ENCODE measurements around the gene CLEC18A.
"Not testable (repeated sequence)": the region's sequence is repeated elsewhere in the genome, so short reads cannot be mapped to it uniquely, and the experiment has no call there.

Gene CLEC18A

DNA sequence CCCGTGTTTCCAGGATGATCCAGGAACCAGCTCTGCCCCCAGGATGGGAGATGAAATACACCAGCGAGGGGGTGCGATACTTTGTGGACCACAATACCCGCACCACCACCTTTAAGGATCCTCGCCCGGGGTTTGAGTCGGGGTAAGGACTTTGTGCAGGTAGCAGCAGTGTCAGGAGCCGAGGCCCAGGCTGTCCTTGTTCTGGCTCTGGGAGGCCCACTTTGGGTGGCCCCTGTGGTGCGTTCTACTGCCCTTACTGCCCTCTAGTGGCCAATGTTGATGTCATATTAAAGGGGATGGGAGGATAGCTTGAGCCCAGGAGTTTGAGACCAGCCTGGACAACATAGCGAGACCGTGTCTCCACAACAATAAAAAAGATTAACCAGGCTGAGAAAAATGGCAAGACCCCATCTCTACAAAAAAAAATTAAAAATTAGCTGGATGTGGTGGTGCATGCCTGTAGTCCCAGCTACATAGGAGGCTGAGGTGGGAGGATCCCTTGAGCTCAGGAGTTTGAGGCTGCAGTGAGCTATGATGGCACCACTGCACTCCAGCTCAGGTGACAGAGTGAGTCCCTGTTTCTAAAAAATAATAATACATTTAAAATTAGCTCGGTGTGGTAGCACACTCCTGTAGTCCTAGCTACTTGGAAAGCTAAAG lies 20.9 kb upstream of the CLEC18A start:
- DNase-seq (ENCODE audit: low spot score): peak; percentile 67

- no peak for DNase-seq (ENCODE audit: low spot score)
These were observed 19.5 kb upstream of the CLEC18A start for GRCh38 chr16:69931631-69932030.

DNA sequence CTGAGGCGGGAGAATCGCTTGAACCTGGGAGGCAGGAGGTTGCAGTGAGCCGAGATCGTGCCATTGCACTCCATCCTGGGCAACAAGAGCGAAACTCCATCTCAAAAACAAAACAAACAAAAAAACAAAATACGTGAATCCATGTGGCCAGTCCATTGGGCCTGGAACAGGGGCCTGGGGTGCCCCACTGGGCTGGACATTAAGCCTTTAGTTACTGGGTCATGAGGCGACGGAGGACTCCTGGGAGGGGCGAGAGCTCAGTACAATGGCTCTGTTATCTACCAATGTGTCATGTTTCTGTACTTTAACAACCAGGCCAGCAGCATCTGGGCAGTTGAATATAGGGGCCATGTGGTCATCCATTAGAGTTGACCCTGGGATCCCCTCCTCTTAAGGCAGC lies 18.9 kb upstream of the CLEC18A start:
- DNase-seq (ENCODE audit: low spot score): peak; percentile 91

DNA sequence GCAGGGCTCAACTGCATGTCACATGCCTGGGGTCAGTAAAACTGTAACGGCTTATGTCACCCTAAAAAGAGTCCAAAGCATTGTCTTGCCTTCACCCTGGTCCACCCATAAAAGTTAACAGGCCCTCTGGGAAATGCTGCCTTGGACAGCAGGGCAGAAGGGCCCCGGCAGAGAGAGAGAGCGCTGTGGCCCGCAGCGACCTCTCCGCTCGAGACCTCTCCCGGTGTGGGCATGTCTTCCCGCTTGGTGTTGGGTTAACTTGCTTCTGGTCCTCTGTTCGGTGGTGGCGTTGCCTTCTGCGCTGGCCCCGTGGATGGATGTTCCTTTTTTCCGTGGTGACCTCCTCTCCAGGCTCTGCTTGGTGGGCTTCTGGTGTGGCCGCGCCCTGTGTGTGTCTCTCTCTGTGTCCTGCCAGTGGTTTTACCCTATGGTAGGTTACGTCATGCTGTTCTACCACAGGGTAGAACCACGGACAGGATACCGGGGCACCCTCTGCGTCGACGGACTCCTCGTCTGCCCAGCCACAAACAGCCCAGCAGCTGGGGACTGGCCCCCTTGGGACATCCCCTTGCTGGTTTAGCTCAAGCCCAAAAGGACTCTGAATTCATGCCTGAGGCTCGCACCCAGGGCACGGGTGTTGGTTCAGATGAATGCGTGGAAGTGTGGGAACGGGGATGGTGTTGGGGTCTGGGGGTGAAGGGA lies 18.3 kb upstream of the CLEC18A start:
- no peak for DNase-seq (ENCODE audit: low spot score)

- DNase-seq (ENCODE audit: low spot score): no peak
These were observed 17.1 kb upstream of the CLEC18A start for GRCh38 chr16:69934044-69934443.

DNA sequence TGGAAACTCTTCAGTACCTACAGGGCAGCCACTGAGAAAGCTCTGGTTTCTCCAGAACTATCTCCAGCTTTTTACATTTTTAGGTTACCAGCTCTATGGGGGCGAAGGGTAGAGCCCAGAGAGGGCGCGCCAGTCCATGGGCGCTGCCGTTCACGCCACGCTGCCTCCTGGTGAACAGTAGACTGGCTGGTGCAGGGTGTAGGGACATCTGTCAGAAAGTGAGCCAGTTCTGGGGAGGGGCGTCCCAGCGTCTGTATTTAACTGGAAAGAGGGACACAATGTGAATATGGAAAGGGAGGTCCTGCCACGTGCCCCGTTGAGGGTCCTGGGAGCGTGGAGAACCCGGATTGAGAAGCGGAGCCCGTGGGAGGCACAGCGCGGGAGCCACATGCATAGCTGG lies 16.4 kb upstream of the CLEC18A start:
- no peak for DNase-seq (ENCODE audit: low spot score)

DNA sequence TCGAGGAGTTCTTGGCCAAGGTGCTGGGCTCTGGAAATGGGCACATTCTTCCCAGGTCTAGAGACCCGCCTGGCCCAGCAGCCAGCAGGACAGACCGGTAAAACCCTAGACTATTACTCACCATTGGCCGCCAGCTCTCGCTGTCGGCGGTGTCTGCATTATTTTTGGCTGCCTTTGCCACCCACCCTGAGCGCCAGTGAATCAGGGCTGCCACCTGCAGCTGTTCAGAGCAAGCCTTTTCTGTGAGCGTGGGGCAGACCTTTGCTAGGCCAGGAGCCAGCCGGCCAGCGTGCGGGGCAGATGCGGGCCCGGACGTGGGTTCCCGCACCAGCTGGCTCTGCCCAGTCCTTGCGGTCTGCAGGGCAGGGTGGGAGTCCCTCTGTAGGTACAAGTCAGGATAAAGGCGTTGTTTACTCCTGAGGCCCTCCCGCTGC lies 15.8 kb upstream of the CLEC18A start:
- DNase-seq (ENCODE audit: low spot score): no peak

DNA sequence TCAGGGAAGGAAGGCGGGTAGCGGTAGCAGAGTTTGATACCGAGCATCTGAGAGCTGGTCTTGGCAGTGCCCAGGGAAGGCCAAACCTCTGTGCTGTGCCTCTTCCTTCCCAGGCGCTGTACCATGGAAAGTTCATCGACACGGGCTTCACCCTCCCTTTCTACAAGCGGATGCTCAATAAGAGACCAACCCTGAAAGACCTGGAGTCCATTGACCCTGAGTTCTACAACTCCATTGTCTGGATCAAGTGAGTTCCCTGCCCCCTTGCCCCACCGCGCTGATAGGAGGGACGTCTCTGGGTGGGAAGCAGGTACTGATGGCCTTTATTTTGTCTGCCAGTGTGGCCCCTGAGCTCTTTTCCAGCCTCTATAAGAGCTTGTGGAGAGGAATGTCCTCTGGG lies 15.4 kb upstream of the CLEC18A start:
- DNase-seq (ENCODE audit: low spot score): no peak

- no peak for DNase-seq (ENCODE audit: low spot score)
These were observed 14.9 kb upstream of the CLEC18A start for GRCh38 chr16:69936252-69936651.

DNA sequence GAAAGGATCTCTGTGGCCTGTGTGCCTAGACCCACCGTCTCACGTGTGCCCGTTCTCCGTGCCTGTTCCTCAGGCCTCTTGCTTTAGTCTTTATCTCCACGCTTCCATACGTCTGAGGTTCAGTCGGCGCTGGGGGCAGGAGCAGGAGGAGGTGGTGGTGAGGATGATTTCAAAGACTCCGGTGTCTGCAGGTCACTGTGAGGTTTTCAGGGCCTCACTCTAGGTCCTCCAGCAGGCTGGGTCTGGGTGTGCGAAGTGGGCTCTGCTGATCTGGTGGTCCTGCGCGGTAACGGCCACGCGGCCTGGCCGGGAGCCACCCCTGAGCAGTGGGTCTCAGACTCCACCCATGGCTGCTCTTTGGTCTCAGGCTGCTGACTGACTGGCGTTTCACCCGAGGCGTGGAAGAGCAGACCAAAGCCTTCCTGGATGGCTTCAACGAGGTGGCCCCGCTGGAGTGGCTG lies 14.4 kb upstream of the CLEC18A start:
- no peak for DNase-seq (ENCODE audit: low spot score)

DNA sequence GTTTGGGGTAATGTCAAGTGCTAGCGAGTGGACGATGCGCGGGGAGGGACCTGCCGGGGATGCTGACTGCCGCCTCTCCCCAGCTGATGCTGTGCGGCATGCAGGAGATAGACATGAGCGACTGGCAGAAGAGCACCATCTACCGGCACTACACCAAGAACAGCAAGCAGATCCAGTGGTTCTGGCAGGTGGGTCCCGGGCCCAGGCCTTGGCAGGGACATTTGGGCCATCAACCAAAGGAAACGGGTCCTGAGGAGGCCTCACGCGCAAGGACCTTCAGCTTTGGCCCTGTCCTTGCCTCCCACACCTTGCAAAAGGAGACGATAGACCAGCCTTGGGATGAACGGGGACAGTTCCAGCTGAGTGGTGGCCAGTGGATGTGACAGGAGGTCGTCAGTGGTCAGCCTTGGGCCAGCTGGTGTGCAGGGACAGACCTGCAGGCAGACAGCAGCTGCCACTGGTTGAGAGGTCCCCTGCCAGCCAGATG lies 13.6 kb upstream of the CLEC18A start:
- peak; percentile 77 for DNase-seq (ENCODE audit: low spot score)

- no peak for DNase-seq (ENCODE audit: low spot score)
These were observed 11.9 kb upstream of the CLEC18A start for GRCh38 chr16:69938981-69939820.

GRCh38 chr16:69939821-69940585 lies 11.1 kb upstream of the CLEC18A start:
- no peak for DNase-seq (ENCODE audit: low spot score)

DNA sequence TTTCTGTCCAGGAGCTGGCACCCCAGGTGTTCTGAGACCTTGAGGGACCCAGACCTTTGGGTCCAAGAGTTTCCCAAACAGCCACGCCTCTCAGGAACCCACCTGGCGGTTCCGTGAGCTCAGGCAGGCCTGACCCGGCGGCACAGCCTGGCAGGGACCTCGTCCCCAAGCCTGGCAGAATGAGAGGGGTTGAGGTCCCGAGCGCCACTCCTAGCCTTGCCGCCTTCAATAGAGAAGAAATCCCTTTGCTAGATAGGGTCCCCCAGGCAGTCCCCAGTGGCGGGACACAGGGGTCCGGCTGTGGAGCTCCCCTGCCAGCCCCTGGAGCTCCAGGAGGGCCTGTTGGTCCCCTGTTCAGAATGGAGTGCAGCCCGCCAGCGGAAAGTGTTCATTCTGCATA lies 10.5 kb upstream of the CLEC18A start:
- DNase-seq (ENCODE audit: low spot score): no peak

GRCh38 chr16:69941251-69942098 lies 9.7 kb upstream of the CLEC18A start:
- no peak for DNase-seq (ENCODE audit: low spot score)

DNA sequence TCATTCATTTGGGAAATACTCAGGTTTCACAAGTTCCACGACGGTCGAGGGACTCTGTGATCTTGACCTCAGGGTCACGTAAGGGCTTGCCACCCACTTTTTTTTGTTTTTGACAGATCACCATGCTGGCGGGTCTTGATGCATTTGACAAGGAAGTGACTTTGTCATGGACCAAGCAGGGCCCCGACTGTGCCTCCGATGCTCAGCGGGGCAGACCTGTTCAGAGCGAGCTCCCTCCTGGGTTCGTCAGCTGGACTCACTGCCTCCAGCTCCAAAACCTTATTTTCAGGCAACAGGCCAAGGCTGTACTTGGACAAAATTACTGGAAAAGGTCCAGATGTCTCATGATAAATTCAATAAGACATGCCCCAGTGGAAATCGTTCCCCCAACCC lies 9.0 kb upstream of the CLEC18A start:
- DNase-seq (ENCODE audit: low spot score): no peak

DNA sequence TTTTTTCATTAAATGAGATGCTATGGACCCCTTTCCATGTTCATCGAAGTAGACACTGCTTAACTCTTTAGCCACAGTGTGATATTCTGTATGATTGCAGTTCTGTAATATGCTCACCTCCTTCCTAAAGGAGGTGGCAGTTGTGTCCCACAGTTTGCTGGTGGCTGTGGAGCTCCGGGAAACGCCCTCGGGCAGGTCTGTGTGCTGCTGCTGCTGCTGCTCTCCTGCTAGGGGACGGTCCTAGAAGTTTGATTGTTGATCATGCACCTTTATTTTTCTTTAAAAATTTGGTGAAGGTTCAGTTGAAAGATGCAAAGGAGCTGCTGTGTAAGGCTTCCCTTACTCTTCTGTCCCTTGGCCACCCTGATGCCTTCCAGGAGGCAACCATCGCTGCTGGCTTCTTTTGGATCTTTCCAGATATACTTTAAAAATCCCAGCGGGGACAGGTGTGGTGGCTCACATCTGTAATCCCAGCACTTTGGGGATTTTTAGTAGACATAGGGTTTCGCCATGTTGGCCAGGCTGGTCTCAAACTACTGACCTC lies 8.4 kb upstream of the CLEC18A start:
- DNase-seq (ENCODE audit: low spot score): no peak

- DNase-seq (ENCODE audit: low spot score): not testable (repeated sequence)
These were observed 7.7 kb upstream of the CLEC18A start for GRCh38 chr16:69943241-69944036.

- not testable (repeated sequence) for DNase-seq (ENCODE audit: low spot score)
These were observed 723 bp upstream of the CLEC18A start for GRCh38 chr16:69950411-69950810.

DNA sequence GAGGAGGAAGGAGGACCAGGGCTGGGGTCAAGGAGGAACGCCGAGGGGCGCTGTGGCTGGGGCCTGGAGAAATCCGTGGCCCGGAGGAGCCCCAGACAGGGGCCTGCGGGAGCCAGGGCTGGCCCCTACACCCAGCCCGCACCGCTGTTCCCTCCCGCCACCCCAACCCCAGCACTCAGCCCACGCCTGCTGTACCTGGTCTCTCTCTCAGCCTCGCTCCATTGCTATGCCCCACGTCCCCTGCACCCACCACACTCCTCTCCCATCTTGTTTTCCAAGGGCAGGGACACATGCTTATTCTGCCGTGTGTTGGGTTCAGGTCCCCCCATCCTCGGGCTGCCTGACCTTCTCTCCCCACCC lies 518 bp downstream of the CLEC18A start:
- DNase-seq (ENCODE audit: low spot score): not testable (repeated sequence)

Data from pons (tissue), 1 donor.